Right lobe of liver (tissue), 6 donors: ENCODE data around the gene DLAT. TPM values are rescaled to one million over a fixed set of nuclear protein-coding genes. Genes with fewer than 3 reads are reported as not detected.
"Not testable (repeated sequence)": the region's sequence is repeated elsewhere in the genome, so short reads cannot be mapped to it uniquely, and the experiment has no call there.

ENCODE experiments used
- ATAC-seq, 4 donors: fragments of 200-7000 bp; cut with Tn5 transposase; one replicate each; pipeline ENCODE4 v1.9.1; 2020; ENCODE audit warnings: mild to moderate bottlenecking in 4 of 4, moderate library complexity in 4 of 4
- DNase-seq, 3 donors: peaks; one replicate each; pipeline ENCODE4 v3.0.0-alpha.2; 2020
- H3K27ac ChIP-seq, 3 donors: fragments of 200-600 bp; one replicate each; pipeline ENCODE4 v1.8.0; 2022
- H3K27me3 ChIP-seq, 2 donors: fragments of 200-600 bp; one replicate each; pipeline ENCODE4 v1.8.0; 2022
- H3K36me3 ChIP-seq, 4 donors: fragments of 200-600 bp; sonication (generic) in 1 of 4; one replicate each; pipeline versions ENCODE4 v1.5.1 to v1.8.0; 2017 to 2022; ENCODE audit warnings: control low read depth in 1 of 4
- H3K4me1 ChIP-seq, 4 donors: fragments of 200-600 bp; sonication (generic) in 1 of 4; one replicate each; pipeline versions ENCODE4 v1.5.1 to v1.8.0; 2017 to 2022; ENCODE audit warnings: control low read depth in 1 of 4
- H3K4me3 ChIP-seq, 3 donors: fragments of 200-600 bp; one replicate each; pipeline ENCODE4 v1.8.0; 2022
- H3K9me3 ChIP-seq, 4 donors: fragments of 200-600 bp; sonication (generic) in 1 of 4; one replicate each; pipeline versions ENCODE4 v1.5.1 to v1.8.0; 2017 to 2022; ENCODE audit warnings: control low read depth in 1 of 4
- CTCF ChIP-seq, 4 donors: fragments of 200-600 bp in 3 of 4; fragments of 450-650 bp in 1 of 4; IDR thresholded peaks; one replicate each; pipeline versions ENCODE4 v1.5.1 to v1.8.0; 2016 to 2022; ENCODE audit warnings: antibody characterized with exemption in 4 of 4, mild to moderate bottlenecking in 2 of 4
- POLR2A ChIP-seq: fragments of 450-650 bp; IDR thresholded peaks from one replicate; pipeline ENCODE4 v1.6.1; 2017; ENCODE audit warnings: antibody characterized with exemption, mild to moderate bottlenecking
- WGBS: methylation state at CpG from one replicate; pipeline ENCODE4 v1.1.6; 2018; ENCODE audit warnings: low coverage, low lambda C conversion rate; ENCODE audit not compliant: insufficient coverage; ENCODE audit errors: missing lambda C conversion rate; 5-methylcytosine and 5-hydroxymethylcytosine counted together
- intact Hi-C, 2 donors: fragments of 100-400 bp; cut with DNase I; formaldehyde crosslinking; loops; one replicate each; pipeline versions ENCODE4 v1.11.2 to v1.14.1; 2022
- total RNA-seq, 6 experiments: library from RNA; depleted of rRNA in 2 of 6; stranded (reverse); fragments of >200 nt in 2 of 6; fragmentation: NEBNext Ultra II Directional in 3 of 6; extraction: Animal tissue kit (Norgen Biotek cat#: 25700) in 3 of 6; gene quantifications; one replicate each; pipeline versions ENCODE4 v1.1.0 to v1.2.4, GENCODE V29; 2016 to 2023
- donor health status: DM: no; HTN: yes; CAD: no.
- donor health status: DM: no; HTN: no; CAD: no.
- donor health status: DM: no; HTN: no; CAD: no.
- donor health status: DM: no; HTN: yes; CAD: no.
- donor health status: DM: no; HTN: yes; CAD: no.

Gene DLAT
- total RNA-seq, 6 experiments from 2014 or later = 10.8 to 37.4 (median 23.3) TPM

DNA sequence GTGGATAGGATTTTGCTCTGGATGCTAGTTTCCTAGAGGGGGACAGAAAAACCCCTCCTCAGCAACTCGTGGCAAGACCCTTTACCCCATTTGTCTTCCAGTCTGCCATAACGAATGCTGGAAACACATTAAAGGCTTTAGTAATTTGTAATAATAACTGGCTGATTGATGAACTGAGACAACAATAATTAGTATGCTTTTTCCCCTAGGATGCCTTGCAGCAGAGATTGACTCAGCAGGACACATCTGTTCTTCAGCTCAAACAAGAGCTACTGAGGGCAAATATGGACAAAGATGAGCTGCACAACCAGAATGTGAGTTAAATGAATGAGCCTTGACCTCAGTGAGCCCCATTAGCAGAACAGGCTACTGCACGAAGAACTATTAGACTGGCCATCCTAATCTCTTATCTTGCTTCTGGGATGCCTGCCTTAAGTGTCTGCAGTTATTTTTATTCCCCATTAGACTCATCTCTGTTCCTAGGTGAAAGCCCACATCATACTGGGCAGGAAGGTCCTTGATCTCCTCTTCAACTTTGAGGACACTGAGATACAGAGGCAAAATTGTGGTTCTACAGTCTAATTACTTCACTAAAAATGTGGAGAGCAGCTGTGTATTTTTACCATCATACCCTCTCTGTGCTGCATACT, 32.9 kb upstream of the DLAT start:
- Histone ChIP-seq H3K4me3 (no peak overlapping the region), H3K27me3 (no peaks in the 10 kb centered on the region), H3K9me3 (no peaks in the 10 kb centered on the region), H3K36me3 (peaks cover 0 to 58% (median 5%) of the 10 kb centered on the region in 4 donors), H3K27ac (no peak overlapping the region), H3K4me1 (peaks cover 0 to 13% (median 6%) of the 10 kb centered on the region in 4 donors)
- TF ChIP-seq POLR2A (no peak), CTCF (IDR thresholded peaks at IDR 0.05) (no peak)
- ATAC-seq (no peak), DNase-seq (no peak)
- 82% methylated on average over 3 of the region's 3 CpGs for WGBS
- intact Hi-C loops = no loop called here

GRCh38 chr11:111996129-111996528, 29.1 kb upstream of the DLAT start:
- H3K36me3 ChIP-seq = peaks cover 0 to 70% (median 4%) of the 10 kb centered on the region in 4 donors
- WGBS = 56% methylated on average over 3 of the region's 3 CpGs
- H3K9me3 ChIP-seq = no peaks in the 10 kb centered on the region
- H3K27me3 ChIP-seq = no peaks in the 10 kb centered on the region
- H3K4me1 ChIP-seq = no peaks in the 10 kb centered on the region
- H3K4me3 ChIP-seq = no peak overlapping the region
- TF ChIP-seq CTCF (IDR thresholded peaks at IDR 0.05) = no peak
- DNase-seq (no peak), ATAC-seq (no peak)
- peak overlapping the region in 2 of 3 donors; percentile 41 to 74 for H3K27ac ChIP-seq
- intact Hi-C loops = no loop called here

DNA sequence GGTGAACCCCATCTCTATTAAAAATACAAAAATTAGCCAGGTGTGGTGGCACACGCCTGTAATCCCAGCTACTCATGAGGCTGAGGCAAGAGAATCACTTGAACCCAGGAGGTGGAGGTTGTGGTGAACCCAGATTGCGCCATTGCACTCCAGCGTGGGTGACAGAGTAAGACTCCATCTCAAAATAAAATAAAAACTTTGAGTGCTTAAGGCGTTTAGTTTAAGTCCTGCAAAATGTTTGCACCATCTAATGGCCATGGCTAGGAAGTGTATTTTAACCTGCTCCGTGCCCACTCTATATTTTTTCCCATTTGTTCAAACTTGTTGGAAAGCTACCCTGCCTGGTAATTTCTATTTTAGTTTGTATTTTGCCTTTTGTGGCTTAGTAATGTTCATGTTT, 28.5 kb upstream of the DLAT start:
- H3K9me3 ChIP-seq, H3K4me1 ChIP-seq, intact Hi-C loops, H3K27me3 ChIP-seq, DNase-seq: not testable (repeated sequence)
- peaks cover 0 to 70% (median 3%) of the 10 kb centered on the region in 4 donors for H3K36me3 ChIP-seq
- H3K27ac ChIP-seq = peak overlapping the region; percentile 41 to 78 (median 74)
- WGBS = 24% methylated on average over 4 of the region's 5 CpGs
- peak overlapping the region in 1 of 3 donors; percentile 38 for H3K4me3 ChIP-seq
- ATAC-seq = peak; percentile 89 to 93 (median 92)
- peak; percentile 45 to 58 (median 52) for TF ChIP-seq CTCF (IDR thresholded peaks at IDR 0.05)

DNA sequence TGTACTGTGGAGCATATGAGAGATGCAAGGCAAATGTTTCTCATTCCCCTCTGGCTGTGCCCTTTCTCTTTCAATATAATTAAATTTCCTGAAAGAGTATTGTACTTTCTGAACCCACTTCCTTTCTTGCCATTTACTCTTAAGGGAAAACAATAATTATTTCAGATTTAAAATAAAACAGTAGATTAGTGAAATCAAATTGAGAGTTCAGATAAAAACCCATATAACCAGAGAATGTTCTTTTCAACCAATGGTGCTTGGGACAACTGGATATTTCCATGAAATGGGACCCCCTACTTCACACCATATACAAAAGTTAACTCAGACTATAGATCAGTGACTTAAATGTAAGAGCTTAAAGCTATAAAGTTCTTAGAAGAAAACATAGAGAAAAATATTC, 26.1 kb upstream of the DLAT start:
- Histone ChIP-seq H3K27ac (no peak overlapping the region), H3K4me3 (no peak overlapping the region), H3K27me3 (no peaks in the 10 kb centered on the region), H3K36me3 (peaks cover 0 to 46% (median 3%) of the 10 kb centered on the region in 4 donors), H3K4me1 (no peaks in the 10 kb centered on the region), H3K9me3 (no peaks in the 10 kb centered on the region)
- DNase-seq (no peak), ATAC-seq (no peak)
- TF ChIP-seq CTCF (IDR thresholded peaks at IDR 0.05) (no peak), POLR2A (no peak)
- intact Hi-C loops = no loop called here

- Histone ChIP-seq H3K27me3 (no peaks in the 10 kb centered on the region), H3K9me3 (no peaks in the 10 kb centered on the region), H3K4me1 (no peaks in the 10 kb centered on the region), H3K36me3 (peaks cover 0 to 30% (median 2%) of the 10 kb centered on the region in 4 donors), H3K4me3 (no peak overlapping the region), H3K27ac (no peak overlapping the region)
- intact Hi-C loops = no loop called here
- WGBS = 92% methylated on average over 1 of the region's 1 CpG
- TF ChIP-seq POLR2A = no peak
- TF ChIP-seq CTCF (IDR thresholded peaks at IDR 0.05) = no peak
- DNase-seq (no peak), ATAC-seq (no peak)
These were observed 24.5 kb upstream of the DLAT start for GRCh38 chr11:112000703-112001102.
